K562 (cell line): Measurements from ENCODE around the gene XBP1. TPM values are rescaled to one million over a fixed set of nuclear protein-coding genes. Genes with fewer than 3 reads are reported as not detected.

ENCODE experiments used
- BDP1 ChIP-seq: IDR thresholded peaks from 3 replicates; pipeline ENCODE4 v1.6.1; 2011; ENCODE audit not compliant: insufficient read length, insufficient read depth
- EWSR1 ChIP-seq: fragments of 450-650 bp; IDR thresholded peaks from 2 replicates; pipeline ENCODE4 v1.6.1; 2018; ENCODE audit warnings: borderline replicate concordance, mild to moderate bottlenecking, low read depth, moderate library complexity; ENCODE audit not compliant: partially characterized antibody
- JUN ChIP-seq, 2 experiments: sonication (generic) in 1 of 2; formaldehyde crosslinking in 1 of 2; IDR thresholded peaks; 2 replicates each; pipeline versions ENCODE4 v1.6.1 to v1.8.0; 2012 to 2022; ENCODE audit warnings: borderline replicate concordance in 2 of 2, mild to moderate bottlenecking in 2 of 2, improper control_type of control experiment in 1 of 2, low read depth in 1 of 2, low read length in 1 of 2, missing genetic modification reagents in 1 of 2
- KHSRP ChIP-seq: fragments of 450-650 bp; IDR thresholded peaks from 2 replicates; pipeline ENCODE4 v1.6.1; 2017
- MTA2 ChIP-seq: fragments of 450-650 bp; IDR thresholded peaks from 2 replicates; pipeline ENCODE4 v1.6.1; 2016; ENCODE audit warnings: low read depth
- SAFB2 ChIP-seq: fragments of 200-400 bp; formaldehyde crosslinking; IDR thresholded peaks from 2 replicates; pipeline ENCODE4 v1.6.1; 2018; ENCODE audit warnings: borderline replicate concordance, low read length, low read depth, moderate library complexity; ENCODE audit not compliant: severe bottlenecking
- SIN3A ChIP-seq, 2 experiments: fragments of 150-350 bp in 1 of 2; IDR thresholded peaks; 2 replicates each; pipeline ENCODE4 v1.6.1; 2011 to 2016; ENCODE audit warnings: borderline replicate concordance in 2 of 2, low read depth in 2 of 2, low read length in 2 of 2, mild to moderate bottlenecking in 2 of 2, moderate library complexity in 2 of 2; ENCODE audit not compliant: control insufficient read depth in 1 of 2
- TEAD2 ChIP-seq: fragments of 450-650 bp; IDR thresholded peaks from 2 replicates; pipeline ENCODE4 v1.6.1; 2016; ENCODE audit warnings: missing genetic modification characterization, control low read depth, missing compliant biosample characterization
- ZFP30 ChIP-seq: fragments of 250-450 bp; sonication (Bioruptor Pico); IDR thresholded peaks from 2 replicates; pipeline ENCODE4 v1.8.0; 2022; ENCODE audit warnings: moderate library complexity, mild to moderate bottlenecking, inconsistent platforms, borderline replicate concordance
- ZNF780A ChIP-seq: fragments of 250-450 bp; sonication (Bioruptor Pico); IDR thresholded peaks from 2 replicates; pipeline ENCODE4 v1.5.0; 2021; ENCODE audit warnings: mild to moderate bottlenecking
- polyA plus RNA-seq, 8 experiments: library from polyadenylated mRNA; depleted of rRNA in 4 of 8; stranded (reverse) in 5 of 8; unstranded in 3 of 8; fragments of >200 nt; fragmentation: Nextera tagmentation in 2 of 8; fragmentation: Illumina TruSeq in 1 of 8; extraction: Ambion mirVana in 2 of 8; extraction: Trizol in 1 of 8; gene quantifications; 2 replicates each; pipeline versions ENCODE4 v1.2.1 to v1.2.3, GENCODE V29; 2011 to 2014; ENCODE audit warnings: inconsistent platforms in 1 of 8, missing spikeins in 1 of 8
- total RNA-seq, 7 experiments: library from RNA; depleted of rRNA in 6 of 7; stranded (reverse); fragments of >200 nt in 6 of 7; fragmentation: Illumina TruSeq in 2 of 7; extraction: Trizol in 2 of 7; gene quantifications; 2 replicates each; pipeline versions ENCODE4 v1.2.1 to v1.2.3, GENCODE V29; 2011 to 2021; ENCODE audit warnings: low replicate concordance in 1 of 7
- TF ChIP-seq, protein P1 (sequence below): fragments of 250-450 bp; sonication (Bioruptor Pico); IDR thresholded peaks from 2 replicates; pipeline ENCODE4 v1.5.0; 2021
- TF ChIP-seq, protein P2 (sequence below): fragments of 450-650 bp; IDR thresholded peaks from 2 replicates; pipeline ENCODE4 v1.6.1; 2017; ENCODE audit warnings: antibody characterized with exemption
- TF ChIP-seq, protein P3 (sequence below): fragments of 200-800 bp; sonication (Bioruptor generic); IDR thresholded peaks from 2 replicates; pipeline ENCODE4 v1.6.1; 2017; ENCODE audit warnings: missing genetic modification characterization, missing compliant biosample characterization
- TF ChIP-seq, protein P4 (sequence below): fragments of 200-800 bp; sonication (Bioruptor generic); IDR thresholded peaks from 2 replicates; pipeline ENCODE4 v1.6.1; 2017; ENCODE audit warnings: missing genetic modification characterization, missing compliant biosample characterization
- TF ChIP-seq, protein P5 (sequence below): sonication (generic); formaldehyde crosslinking; IDR thresholded peaks from 2 replicates; pipeline ENCODE4 v1.8.1; 2023; ENCODE audit warnings: mild to moderate bottlenecking, missing genetic modification reagents, moderate library complexity
- TF ChIP-seq, protein P6 (sequence below): fragments of 250-450 bp; sonication (Bioruptor Pico); IDR thresholded peaks from 2 replicates; pipeline ENCODE4 v1.5.1; 2021; ENCODE audit warnings: mild to moderate bottlenecking

XBP1 gene
- total and polyA plus RNA-seq, 9 of the 15 experiments (the other 6 are each of a cell fraction or from before 2014, with no cell fraction given) = 25.0 to 218 (median 94.6) TPM

DNA sequence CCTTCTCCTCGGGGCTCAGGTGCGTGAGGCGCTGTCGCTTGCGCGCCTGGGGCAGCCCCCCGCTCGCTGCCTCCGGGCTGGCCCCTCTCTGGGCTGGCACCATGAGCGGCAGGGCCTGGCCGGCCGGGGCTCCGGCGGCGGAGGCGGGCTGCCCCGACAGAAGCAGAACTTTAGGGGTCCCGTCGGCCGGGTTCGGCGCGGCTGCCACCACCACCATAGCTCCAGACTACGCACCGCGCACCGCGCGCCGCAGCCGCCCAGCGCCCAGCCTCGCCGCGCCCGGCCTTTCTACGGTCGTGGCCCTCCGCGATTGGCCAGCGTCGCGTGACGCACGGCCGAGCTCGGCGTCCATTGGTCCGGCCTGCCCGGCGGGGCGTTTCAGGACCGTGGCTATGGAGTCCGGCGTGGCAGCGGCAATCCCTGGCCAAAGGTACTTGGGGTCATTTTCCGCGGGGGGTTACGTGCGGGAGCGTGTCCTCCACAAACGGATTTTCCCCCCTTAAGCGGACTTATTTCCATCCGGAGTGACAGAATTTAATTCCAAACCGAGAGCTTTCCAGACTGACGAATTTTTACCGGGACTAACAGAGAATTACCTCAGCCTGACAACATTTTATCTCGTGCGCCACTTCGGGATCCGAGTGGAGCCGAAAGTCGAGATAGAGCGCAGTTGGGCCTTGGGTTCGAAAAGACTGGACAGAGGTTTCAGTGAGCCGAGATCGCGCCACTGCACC lies at the start of gene XBP1 (continued):
- no peak for TF ChIP-seq SIN3A (IDR thresholded peaks at IDR 0.05; ENCODE audit: borderline replicate concordance in 2 of 2, control insufficient read depth in 1 of 2, low read depth in 2 of 2, low read length in 2 of 2)
- TF ChIP-seq TEAD2 = no peak
- TF ChIP-seq, protein P1, sequence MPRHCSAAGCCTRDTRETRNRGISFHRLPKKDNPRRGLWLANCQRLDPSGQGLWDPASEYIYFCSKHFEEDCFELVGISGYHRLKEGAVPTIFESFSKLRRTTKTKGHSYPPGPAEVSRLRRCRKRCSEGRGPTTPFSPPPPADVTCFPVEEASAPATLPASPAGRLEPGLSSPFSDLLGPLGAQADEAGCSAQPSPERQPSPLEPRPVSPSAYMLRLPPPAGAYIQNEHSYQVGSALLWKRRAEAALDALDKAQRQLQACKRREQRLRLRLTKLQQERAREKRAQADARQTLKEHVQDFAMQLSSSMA = no peak
- no peak for TF ChIP-seq BDP1
- TF ChIP-seq ZFP30 (CRISPR knock-in tag) = no peak
- TF ChIP-seq MTA2 = no peak
- TF ChIP-seq, protein P2, sequence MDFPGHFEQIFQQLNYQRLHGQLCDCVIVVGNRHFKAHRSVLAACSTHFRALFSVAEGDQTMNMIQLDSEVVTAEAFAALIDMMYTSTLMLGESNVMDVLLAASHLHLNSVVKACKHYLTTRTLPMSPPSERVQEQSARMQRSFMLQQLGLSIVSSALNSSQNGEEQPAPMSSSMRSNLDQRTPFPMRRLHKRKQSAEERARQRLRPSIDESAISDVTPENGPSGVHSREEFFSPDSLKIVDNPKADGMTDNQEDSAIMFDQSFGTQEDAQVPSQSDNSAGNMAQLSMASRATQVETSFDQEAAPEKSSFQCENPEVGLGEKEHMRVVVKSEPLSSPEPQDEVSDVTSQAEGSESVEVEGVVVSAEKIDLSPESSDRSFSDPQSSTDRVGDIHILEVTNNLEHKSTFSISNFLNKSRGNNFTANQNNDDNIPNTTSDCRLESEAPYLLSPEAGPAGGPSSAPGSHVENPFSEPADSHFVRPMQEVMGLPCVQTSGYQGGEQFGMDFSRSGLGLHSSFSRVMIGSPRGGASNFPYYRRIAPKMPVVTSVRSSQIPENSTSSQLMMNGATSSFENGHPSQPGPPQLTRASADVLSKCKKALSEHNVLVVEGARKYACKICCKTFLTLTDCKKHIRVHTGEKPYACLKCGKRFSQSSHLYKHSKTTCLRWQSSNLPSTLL = no peak
- TF ChIP-seq, protein P3, sequence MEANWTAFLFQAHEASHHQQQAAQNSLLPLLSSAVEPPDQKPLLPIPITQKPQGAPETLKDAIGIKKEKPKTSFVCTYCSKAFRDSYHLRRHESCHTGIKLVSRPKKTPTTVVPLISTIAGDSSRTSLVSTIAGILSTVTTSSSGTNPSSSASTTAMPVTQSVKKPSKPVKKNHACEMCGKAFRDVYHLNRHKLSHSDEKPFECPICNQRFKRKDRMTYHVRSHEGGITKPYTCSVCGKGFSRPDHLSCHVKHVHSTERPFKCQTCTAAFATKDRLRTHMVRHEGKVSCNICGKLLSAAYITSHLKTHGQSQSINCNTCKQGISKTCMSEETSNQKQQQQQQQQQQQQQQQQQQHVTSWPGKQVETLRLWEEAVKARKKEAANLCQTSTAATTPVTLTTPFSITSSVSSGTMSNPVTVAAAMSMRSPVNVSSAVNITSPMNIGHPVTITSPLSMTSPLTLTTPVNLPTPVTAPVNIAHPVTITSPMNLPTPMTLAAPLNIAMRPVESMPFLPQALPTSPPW = no peak; the same call in 1 of the 2 replicates
- no peak for TF ChIP-seq EWSR1
- TF ChIP-seq, protein P4, sequence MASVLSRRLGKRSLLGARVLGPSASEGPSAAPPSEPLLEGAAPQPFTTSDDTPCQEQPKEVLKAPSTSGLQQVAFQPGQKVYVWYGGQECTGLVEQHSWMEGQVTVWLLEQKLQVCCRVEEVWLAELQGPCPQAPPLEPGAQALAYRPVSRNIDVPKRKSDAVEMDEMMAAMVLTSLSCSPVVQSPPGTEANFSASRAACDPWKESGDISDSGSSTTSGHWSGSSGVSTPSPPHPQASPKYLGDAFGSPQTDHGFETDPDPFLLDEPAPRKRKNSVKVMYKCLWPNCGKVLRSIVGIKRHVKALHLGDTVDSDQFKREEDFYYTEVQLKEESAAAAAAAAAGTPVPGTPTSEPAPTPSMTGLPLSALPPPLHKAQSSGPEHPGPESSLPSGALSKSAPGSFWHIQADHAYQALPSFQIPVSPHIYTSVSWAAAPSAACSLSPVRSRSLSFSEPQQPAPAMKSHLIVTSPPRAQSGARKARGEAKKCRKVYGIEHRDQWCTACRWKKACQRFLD (CRISPR knock-in tag) = no peak
- no peak for TF ChIP-seq SAFB2
- TF ChIP-seq JUN (IDR thresholded peaks at IDR 0.05; ENCODE audit: borderline replicate concordance, low read depth, low read length) = no peak
- TF ChIP-seq JUN (CRISPR knock-in tag; IDR thresholded peaks at IDR 0.05; ENCODE audit: borderline replicate concordance) = no peak
- TF ChIP-seq, protein P5, sequence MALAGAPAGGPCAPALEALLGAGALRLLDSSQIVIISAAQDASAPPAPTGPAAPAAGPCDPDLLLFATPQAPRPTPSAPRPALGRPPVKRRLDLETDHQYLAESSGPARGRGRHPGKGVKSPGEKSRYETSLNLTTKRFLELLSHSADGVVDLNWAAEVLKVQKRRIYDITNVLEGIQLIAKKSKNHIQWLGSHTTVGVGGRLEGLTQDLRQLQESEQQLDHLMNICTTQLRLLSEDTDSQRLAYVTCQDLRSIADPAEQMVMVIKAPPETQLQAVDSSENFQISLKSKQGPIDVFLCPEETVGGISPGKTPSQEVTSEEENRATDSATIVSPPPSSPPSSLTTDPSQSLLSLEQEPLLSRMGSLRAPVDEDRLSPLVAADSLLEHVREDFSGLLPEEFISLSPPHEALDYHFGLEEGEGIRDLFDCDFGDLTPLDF (CRISPR knock-in tag) = no peak
- no peak for TF ChIP-seq KHSRP
- TF ChIP-seq, protein P6, sequence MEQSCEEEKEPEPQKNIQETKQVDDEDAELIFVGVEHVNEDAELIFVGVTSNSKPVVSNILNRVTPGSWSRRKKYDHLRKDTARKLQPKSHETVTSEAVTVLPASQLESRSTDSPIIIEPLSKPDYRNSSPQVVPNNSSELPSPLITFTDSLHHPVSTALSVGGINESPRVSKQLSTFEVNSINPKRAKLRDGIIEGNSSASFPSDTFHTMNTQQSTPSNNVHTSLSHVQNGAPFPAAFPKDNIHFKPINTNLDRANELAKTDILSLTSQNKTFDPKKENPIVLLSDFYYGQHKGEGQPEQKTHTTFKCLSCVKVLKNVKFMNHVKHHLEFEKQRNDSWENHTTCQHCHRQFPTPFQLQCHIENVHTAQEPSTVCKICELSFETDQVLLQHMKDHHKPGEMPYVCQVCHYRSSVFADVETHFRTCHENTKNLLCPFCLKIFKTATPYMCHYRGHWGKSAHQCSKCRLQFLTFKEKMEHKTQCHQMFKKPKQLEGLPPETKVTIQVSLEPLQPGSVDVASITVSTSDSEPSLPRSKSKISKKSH (CRISPR knock-in tag) = no peak
- TF ChIP-seq ZNF780A (CRISPR knock-in tag) = no peak
